H1 (cell line): ENCODE measurements around the gene AVL9. TPM values are rescaled to one million over a fixed set of nuclear protein-coding genes. Genes with fewer than 3 reads are reported as not detected.

Experiments used
- CHD7 ChIP-seq: fragments of 300-600 bp; sonication (generic); IDR thresholded peaks from 2 replicates; pipeline ENCODE4 v1.7.1; 2012; ENCODE audit warnings: low read length, moderate library complexity, mild to moderate bottlenecking, inconsistent platforms; ENCODE audit not compliant: insufficient replicate concordance
- CREB1 ChIP-seq: IDR thresholded peaks from 2 replicates; pipeline ENCODE4 v1.6.1; 2012; ENCODE audit warnings: inconsistent platforms
- CTBP2 ChIP-seq: IDR thresholded peaks from 2 replicates; pipeline ENCODE4 v1.7.0; 2011; ENCODE audit warnings: borderline replicate concordance, mild to moderate bottlenecking, moderate library complexity, mixed read lengths, low read length; ENCODE audit not compliant: insufficient read depth, insufficient read length
- FOSL1 ChIP-seq: IDR thresholded peaks from 2 replicates; pipeline ENCODE4 v1.6.1; 2011; ENCODE audit warnings: mild to moderate bottlenecking, low read depth, low read length, moderate library complexity; ENCODE audit not compliant: insufficient read depth
- NANOG ChIP-seq: IDR thresholded peaks from 2 replicates; pipeline ENCODE4 v1.6.1; 2011; ENCODE audit warnings: low read length, low read depth, mild to moderate bottlenecking, inconsistent platforms; ENCODE audit not compliant: insufficient read depth, poor library complexity, severe bottlenecking
- SIRT6 ChIP-seq: IDR thresholded peaks from one replicate; pipeline ENCODE4 v1.7.1; 2012; ENCODE audit warnings: low read length, inconsistent platforms
- SP2 ChIP-seq: IDR thresholded peaks from 2 replicates; pipeline ENCODE4 v1.6.1; 2012; ENCODE audit warnings: mild to moderate bottlenecking, low read length, inconsistent platforms
- SP4 ChIP-seq: IDR thresholded peaks from 2 replicates; pipeline ENCODE4 v1.6.1; 2012; ENCODE audit warnings: low read length, inconsistent platforms
- TEAD4 ChIP-seq: IDR thresholded peaks from 2 replicates; pipeline ENCODE4 v1.6.1; 2012; ENCODE audit warnings: low read depth, low read length, inconsistent platforms, mixed read lengths
- polyA plus RNA-seq, 7 experiments: library from polyadenylated mRNA; depleted of rRNA in 3 of 7; stranded (reverse) in 5 of 7; unstranded in 2 of 7; fragments of >200 nt in 5 of 7; fragments of 200-250 nt in 2 of 7; gene quantifications; 1 replicate in 5 of 7; 2 replicates in 1 of 7; 4 replicates in 1 of 7; pipeline versions ENCODE4 v1.2.1 to v1.2.3, GENCODE V29; 2011 to 2013; ENCODE audit warnings: missing spikeins in 2 of 7, mixed read lengths in 2 of 7
- total RNA-seq: library from RNA; stranded (reverse); fragmentation: NEBNext Ultra II Directional; extraction: Animal tissue kit (Norgen Biotek cat#: 25700); gene quantifications from 2 replicates; pipeline ENCODE4 v1.2.1, GENCODE V29; 2021
- TF ChIP-seq, protein P1 (sequence below): IDR thresholded peaks from 2 replicates; pipeline ENCODE4 v1.6.1; 2012; ENCODE audit warnings: inconsistent platforms

Gene AVL9
- total and polyA plus RNA-seq, 2 of the 8 experiments (the other 6 are each of a cell fraction or from before 2014, with no cell fraction given), result 15.5 to 42.1 TPM

- TF ChIP-seq CHD7 (no peak), CREB1 (no peak), SP4 (no peak), FOSL1 (no peak), SIRT6 (no peak), NANOG (no peak), CTBP2 (no peak), TEAD4 (no peak), SP2 (no peak)
- TF ChIP-seq, protein P1, sequence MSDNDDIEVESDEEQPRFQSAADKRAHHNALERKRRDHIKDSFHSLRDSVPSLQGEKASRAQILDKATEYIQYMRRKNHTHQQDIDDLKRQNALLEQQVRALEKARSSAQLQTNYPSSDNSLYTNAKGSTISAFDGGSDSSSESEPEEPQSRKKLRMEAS, result no peak
Measured at GRCh38 chr7:32569388-32570289, 74.3 kb downstream of the AVL9 start (continued).
